Ureter (tissue), 1 donor: ENCODE results near the gene NAP1L4. TPM values are rescaled to one million over a fixed set of nuclear protein-coding genes. Genes with fewer than 3 reads are reported as not detected.
"Not testable (repeated sequence)": the region's sequence is repeated elsewhere in the genome, so short reads cannot be mapped to it uniquely, and the experiment has no call there.

Experiments used
- DNase-seq: peaks from one replicate; pipeline ENCODE4 v3.0.0-alpha.2; 2020; ENCODE audit warnings: low spot score
- total RNA-seq: library from RNA; stranded (reverse); gene quantifications from one replicate; pipeline ENCODE4 v1.2.4, GENCODE V29; 2023
- donor health status: DM: yes; HTN: yes; CAD: no.

Gene NAP1L4
- total RNA-seq, 1 donor from 2014 or later, result 189 TPM

DNA sequence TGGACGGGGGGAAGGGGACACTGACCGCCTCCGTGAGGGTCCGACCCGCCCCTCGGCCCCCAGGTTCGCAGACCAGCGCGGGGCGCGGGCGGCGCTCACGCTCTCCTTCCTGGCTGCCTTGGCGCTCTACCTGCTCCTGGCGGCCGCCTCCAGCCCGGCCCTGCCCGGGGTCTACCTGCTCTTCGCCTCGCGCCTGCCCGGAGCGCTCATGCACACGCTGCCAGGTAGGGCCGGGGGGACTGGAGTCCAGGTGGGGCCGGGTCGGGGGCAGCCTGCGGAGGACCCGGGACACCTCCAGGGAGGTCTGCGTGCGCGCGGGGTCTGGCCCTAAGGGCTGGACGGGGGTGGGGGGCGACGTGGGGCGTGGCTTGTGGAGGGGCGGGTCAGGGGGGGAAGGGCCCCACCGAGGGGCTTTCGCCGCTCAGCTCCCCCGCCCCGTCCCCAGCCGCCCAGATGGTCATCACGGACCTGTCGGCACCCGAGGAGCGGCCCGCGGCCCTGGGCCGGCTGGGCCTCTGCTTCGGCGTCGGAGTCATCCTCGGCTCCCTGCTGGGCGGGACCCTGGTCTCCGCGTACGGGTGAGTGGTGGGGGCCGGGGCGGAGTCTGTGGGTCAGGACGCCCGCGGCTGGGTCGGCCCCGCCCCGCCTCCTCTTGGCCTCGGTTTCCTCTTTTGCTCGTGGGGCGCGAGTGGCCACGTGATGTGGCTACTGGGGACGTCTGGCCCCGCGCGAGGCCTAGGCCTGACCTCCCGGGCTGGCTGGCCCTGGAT, 82.8 kb downstream of the NAP1L4 start:
- DNase-seq, result no peak

DNA sequence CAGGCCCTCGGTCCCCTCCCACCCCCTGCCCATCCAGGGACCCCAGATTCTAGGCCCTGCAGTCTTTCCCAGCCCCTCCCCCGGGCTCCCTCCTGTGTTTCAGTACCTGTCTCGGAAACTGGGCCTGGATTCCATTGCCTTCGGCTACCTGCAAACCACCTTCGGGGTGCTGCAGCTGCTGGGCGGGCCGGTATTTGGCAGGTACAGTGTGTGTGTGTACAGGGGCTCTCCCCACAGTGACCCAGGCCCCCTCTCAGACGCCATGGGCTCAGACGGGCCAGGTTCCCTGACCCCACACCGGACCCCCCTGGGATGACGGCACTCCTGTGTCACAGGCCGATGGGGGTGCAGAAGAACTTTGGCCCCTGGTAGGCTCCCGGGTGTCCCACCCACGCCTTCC, 84.0 kb downstream of the NAP1L4 start:
- DNase-seq, result no peak

DNA sequence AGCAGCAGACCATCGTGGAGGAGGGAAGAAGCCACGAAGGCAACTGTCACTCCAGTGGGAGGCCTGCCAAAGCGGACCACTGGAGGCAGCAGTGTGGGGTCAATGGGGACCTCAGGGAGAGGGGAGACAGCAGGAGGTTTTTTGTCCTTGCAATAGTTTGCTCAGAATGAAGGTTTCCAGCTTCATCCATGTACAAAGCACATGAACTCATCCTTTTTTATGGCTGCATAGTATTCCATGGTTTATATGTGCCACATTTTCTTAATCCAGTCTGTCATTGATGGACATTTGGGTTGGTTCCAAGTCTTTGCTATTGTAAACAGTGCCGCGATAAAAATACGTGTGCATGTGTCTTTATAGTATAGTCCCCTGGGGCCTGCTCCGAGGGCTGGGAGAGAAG, 86.8 kb downstream of the NAP1L4 start:
- DNase-seq, result not testable (repeated sequence)

DNA sequence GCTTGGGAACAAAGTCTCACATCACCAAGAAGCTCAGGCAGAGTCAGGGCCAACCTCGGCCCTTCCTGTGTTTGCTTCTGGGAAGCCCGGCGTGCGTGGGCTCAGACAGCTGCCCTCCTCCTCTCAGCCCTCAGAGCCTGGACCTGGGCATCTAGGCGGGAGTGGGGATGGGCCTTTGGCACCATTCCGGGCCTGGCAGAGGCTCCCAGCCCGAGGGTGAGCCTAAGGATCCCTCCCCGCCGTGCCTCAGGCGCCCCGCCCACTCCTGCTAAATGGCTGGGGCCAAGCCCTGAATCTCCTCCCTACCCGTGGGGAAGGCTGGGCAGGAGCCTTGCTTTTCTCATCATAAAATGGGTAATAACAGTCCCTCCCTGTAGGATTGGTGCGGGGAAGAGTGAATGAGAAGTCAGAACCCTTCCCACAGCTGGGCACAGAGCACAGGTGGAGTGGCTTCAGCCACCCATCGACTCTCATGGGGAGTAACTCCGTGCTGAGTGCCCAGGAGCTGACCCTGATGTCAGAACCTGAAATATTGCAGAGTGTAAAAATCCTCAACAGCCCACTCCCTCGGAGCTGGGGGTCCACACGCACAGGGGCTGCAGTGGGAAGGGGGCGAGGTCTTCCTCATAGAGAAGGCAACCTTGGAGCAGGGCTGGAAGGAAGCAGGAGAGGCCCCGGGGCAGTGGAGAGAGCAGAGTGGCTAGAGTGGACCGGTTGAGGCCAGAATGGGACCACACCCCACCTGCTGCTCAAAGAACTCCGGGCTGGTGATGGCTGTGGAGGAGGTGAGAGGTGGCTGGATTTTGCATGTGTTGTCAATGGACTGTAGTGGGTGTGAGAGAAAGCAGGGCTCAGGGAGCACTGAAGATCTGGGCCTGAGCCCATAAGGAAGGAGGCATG, 87.7 kb downstream of the NAP1L4 start:
- DNase-seq, result no peak

DNA sequence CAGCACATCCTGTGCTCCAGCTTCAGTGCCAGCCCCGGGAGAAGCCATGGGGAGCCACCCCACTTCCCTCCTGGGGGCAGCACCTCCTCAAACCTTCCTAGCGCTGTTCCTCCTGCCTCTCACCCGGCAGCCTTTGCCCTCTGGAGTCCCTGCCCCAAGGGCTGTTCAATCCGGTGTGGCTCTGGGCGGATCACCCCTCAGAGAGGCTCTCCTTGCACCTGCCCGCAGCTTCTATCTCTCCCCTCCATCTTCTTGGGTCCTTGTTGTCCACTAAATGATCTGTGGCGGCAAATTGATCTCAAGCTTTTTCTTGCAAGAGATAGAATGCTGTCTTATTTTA, 88.5 kb downstream of the NAP1L4 start:
- no peak for DNase-seq

DNA sequence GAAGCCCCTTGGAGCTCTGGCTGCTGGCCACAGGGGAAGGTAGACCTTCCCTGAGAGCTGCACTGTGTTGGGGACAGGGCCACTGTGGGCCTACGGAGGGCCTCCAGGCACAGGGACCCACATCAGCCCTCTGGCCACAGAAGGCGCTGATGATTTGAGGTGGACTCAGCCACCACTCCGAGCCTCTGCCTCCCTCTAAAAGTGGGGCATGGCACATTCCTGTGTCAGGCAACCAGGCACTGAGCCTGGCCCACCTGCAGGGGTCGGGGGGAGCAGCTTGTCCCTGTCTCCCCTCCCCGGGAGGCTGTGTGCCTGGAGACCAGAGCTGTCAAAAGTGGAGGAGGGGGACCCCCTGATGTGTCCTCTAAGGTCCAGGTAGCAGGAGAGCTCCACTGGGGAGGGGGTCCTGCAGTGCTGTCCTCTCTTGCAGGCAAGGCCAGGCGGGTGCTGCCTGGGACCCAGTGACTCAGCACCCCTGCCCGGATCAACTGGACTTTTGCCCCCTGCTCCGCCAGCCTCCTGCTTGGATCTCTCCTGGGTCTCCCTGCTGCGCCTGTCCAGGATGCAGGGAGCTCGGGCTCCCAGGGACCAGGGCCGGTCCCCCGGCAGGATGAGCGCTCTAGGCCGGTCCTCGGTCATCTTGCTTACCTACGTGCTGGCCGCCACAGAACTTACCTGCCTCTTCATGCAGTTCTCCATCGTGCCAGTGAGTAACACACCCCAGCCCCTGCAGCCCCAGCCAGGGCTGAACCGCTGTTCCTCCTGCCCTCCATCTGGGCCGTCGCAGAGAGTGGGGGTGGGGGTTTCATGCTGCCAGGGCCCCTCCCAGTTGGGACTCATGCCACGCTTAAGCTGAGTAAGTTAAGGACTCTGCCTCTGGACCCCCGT, 89.1 kb downstream of the NAP1L4 start:
- no peak for DNase-seq

DNA sequence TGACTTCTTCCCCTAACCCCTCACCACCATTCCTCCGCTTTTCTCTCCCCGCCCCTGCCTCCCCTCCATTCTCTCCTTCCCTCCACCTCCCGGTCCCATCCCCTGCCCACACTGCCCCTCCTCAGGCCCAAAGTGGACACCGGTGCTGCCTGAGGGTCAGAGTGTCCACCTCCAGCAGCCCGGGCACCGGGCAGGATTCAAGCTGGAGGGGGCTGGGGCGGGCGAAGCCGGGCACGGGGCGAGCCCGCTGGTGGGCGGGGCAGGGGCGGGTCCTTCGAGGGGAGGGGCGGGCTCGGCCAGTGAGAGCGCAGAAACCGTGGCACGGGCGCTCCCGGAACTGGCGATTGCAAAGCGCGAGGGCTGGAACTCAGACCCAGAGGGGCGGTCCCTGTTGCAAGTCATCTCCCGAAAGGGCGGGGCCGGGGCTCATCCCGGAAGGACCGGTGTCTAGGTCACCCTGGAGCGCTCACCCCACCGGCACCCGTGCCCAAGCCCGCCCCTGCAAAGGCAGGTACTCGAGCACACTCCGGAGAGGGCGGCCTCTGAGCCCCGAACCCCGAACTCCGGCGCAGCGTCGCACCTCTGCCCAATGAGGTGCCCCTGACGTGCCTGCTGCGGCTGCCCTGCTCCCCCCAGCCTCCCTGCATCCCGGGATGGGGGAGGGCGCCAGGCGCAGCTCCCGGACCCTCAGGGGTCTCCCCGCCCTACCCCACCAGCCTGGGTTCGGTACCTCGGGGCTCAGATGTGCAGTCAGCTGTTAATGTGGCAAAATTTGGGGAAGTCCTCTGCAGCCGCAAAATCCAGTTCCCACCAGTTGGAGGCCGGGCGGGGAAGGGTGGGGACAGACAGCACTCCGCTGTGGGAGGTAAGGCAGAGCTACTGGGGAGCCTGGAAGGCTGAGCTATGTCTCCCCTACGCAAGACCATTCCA, 90.0 kb downstream of the NAP1L4 start:
- DNase-seq, result peak; percentile 98

DNA sequence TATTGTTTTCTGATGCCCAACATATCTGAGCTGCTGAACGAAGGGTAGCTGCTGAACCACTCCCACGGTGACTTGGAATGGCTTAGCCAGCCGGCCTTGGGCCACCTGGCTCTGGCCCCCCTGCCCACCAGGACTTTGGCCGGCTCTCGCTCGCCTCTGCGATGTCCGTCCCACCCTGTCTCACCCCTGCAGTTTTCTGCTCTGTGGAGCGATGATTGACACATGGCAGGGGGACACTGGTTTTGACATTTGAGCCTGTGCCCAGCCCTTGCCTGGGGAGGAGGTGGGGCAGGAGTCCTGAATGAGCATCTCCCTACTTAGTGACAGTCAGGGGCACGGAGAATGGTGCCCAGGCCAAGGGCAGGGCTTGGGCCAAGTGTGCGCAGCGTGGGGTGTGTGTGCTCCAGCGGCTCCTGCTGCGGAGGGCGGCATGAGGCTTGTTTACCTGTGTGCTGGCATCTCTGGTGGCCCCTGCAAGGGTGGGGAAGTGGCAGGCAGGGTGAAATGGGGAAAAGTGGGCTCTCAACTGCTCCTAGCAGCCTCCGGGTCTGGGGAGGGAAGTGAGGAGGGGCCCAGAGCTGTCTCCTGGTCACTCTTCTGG, 90.8 kb downstream of the NAP1L4 start:
- no peak for DNase-seq

DNA sequence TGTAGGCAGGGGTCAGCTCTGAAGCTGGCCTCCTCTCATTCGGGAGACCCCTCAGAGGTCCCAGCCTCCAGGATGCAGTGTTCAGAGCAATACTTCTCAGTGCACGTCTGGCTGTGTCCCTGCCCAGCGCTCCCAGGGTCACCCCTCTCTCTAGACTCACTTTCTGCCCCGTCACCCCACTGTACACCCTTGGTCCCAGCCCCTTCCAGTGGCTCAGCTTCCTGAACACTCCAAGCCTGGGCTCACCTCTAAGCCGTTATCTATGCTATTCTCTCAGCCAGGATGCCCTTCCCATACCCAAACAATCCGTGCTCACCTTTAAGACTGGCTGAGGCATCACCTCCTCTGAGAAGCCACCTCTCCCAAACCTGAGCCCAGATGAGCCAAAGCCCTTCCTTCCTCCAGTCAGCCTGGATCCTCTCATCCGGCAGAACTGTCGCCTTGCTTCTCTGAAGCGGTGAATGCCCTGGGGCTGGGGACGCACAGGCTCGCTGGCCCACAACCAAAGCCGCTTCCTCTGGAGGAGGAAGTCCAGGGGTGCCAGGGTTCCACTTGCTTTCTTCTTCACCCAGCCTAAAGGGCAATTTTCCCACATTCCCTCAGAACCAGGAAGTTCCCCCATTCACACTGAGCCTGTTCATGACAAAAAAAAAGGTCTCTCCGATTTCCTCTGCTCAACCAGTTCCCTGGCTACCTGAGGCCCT, 92.9 kb downstream of the NAP1L4 start:
- peak; percentile 68 for DNase-seq

DNA sequence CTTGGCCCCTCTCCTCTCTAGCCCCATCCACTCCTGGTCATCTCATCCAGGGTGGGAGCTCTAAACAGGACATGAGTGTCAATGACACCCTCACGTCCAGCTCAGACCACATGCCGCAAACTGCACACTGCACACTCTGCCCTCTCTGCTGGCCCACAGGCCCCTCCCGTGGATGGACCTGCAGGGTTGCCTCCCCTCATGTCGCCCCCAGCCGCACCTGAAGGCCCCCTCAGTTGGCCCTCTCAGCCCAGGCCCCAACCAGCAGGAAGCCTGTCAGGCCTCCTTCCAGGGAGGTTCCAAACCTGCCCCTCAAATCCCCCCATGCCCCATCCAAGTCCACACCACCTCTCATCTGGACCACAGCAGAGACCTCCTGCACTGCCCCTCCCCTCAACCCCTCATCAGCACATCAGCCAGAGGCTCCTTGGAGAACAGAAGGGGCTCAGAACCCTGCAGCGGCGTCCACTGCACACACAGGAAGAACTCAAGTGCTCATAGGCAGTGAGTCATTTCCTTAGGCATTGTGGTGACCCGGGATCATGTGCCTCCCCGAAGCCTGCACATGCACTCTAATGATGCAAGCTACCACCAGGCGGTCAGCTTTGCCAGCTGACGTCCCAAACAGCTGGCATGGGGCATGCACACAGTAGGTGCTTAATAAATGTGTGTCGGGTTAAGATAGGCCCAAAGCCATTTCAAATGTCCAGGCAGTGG, 93.6 kb downstream of the NAP1L4 start:
- peak; percentile 78 for DNase-seq

DNA sequence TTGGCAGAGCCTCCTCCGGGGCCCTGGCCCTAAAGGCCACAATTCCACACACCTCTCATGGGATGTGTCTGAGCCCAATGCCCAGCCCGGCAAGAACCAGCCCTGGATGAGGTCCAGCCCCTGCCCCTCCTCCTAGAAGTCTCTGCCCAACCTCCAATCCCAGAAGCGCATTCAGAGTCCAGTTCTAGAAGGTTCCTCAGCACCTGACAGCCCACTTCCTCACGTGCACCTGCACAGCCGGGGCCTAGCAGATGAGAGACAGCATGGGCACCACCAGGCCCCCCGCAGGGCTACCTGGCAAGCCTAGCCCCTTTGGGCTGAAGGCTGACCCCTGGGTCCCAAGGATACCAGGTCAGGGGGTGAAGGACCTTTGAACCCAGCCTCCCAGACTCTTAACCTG, 95.1 kb downstream of the NAP1L4 start:
- DNase-seq, result no peak

DNA sequence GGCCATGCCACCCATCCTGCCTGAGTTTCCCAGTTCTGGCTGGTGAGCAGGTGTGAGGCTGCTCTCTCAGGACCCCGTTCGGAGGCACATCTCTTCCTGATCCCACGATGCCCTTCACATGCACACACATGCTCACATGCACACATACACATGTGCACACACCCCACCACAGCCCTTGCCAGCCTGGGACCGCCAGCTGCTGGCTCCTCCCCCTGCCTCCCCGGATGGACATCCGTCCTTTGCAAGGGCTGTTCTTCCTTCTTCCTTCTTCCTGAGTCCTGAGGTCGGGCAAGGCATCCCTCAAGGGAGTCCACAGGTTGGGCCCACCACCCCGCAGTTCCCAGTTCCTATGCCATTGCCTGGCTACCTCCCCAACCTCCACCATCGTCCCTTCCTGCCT, 96.1 kb downstream of the NAP1L4 start:
- DNase-seq, result no peak

Other genes starting within 250 kb of the NAP1L4 start
- gene CDKN1C, start 106.6 kb downstream of the NAP1L4 start, total RNA-seq, result 21.5 TPM
- 15.9 TPM for gene PHLDA2, start 62.9 kb downstream of the NAP1L4 start, total RNA-seq
- gene CARS1, start 65.1 kb upstream of the NAP1L4 start, total RNA-seq, result 90.0 TPM
- gene OSBPL5, start 173.0 kb upstream of the NAP1L4 start, total RNA-seq, result 84.3 TPM
- not detected for gene MRGPRG, start 226.5 kb upstream of the NAP1L4 start, total RNA-seq
- 0.81 TPM for gene MRGPRE, start 240.1 kb upstream of the NAP1L4 start, total RNA-seq